HEK293 (cell line): Measurements from ENCODE around the gene FMN1.

Source experiments
- CTCF ChIA-PET: fragments of 350-600 bp; formaldehyde crosslinking; extraction: SDS; loops from one replicate; lab custom pipeline; 2021; ENCODE audit warnings: antibody characterized with exemption; lab: Yijun Ruan, JAX
- POLR2A ChIA-PET: fragments of 300-600 bp; formaldehyde crosslinking; extraction: SDS; loops from one replicate; lab custom pipeline; 2020; ENCODE audit warnings: antibody characterized with exemption, inconsistent platforms; lab: Yijun Ruan, JAX
- H3K27ac ChIP-seq: fragments of 200-500 bp; sonication (Bioruptor generic); 2 replicates; pipeline ENCODE4 v1.5.1; 2014; ENCODE audit warnings: low read depth, low read length, control low read depth, inconsistent platforms; ENCODE audit errors: extremely low read depth
- H3K36me3 ChIP-seq, 2 experiments: fragments of 200-500 bp in 1 of 2; sonication (Bioruptor generic) in 1 of 2; 1 replicate in 1 of 2; 2 replicates in 1 of 2; pipeline ENCODE4 v1.5.1; 2014 to 2017; ENCODE audit warnings: inconsistent platforms in 2 of 2, low read length in 2 of 2; ENCODE audit not compliant: control insufficient read depth in 2 of 2, insufficient read depth in 1 of 2
- H3K4me1 ChIP-seq: fragments of 200-500 bp; sonication (Bioruptor generic); 2 replicates; pipeline ENCODE4 v1.5.1; 2014; ENCODE audit warnings: mild to moderate bottlenecking, low read length, inconsistent platforms; ENCODE audit not compliant: control insufficient read depth, insufficient read depth
- H3K4me3 ChIP-seq: 2 replicates; pipeline ENCODE4 v1.5.1; 2011; ENCODE audit warnings: low read depth, mild to moderate bottlenecking, control low read depth, low read length, moderate library complexity
- H3K9me3 ChIP-seq: fragments of 200-500 bp; sonication (Bioruptor generic); 2 replicates; pipeline ENCODE4 v1.5.1; 2014; ENCODE audit warnings: low read depth, low read length, inconsistent platforms; ENCODE audit not compliant: control insufficient read depth, insufficient read depth
- GLI2 ChIP-seq: fragments of 450-650 bp; formaldehyde crosslinking; IDR thresholded peaks from 2 replicates; pipeline ENCODE4; 2017; ENCODE audit warnings: missing biosample characterization, missing genetic modification characterization, low read depth, borderline replicate concordance
- GLI4 ChIP-seq: fragments of 450-650 bp; formaldehyde crosslinking; IDR thresholded peaks from 2 replicates; pipeline ENCODE4 v1.5.1; 2016; ENCODE audit warnings: missing biosample characterization, missing genetic modification characterization
- HOXC10 ChIP-seq: sonication (generic); formaldehyde crosslinking; IDR thresholded peaks from 2 replicates; pipeline ENCODE4 v1.8.1; 2023; ENCODE audit warnings: mild to moderate bottlenecking, missing genetic modification reagents
- KLF1 ChIP-seq: fragments of 450-650 bp; formaldehyde crosslinking; IDR thresholded peaks from 2 replicates; pipeline ENCODE4 v1.5.1; 2016; ENCODE audit warnings: missing biosample characterization, missing genetic modification characterization
- KLF16 ChIP-seq: fragments of 450-650 bp; formaldehyde crosslinking; IDR thresholded peaks from 2 replicates; pipeline ENCODE4 v1.5.1; 2017; ENCODE audit warnings: missing biosample characterization, missing genetic modification characterization
- OVOL3 ChIP-seq: fragments of 450-650 bp; formaldehyde crosslinking; IDR thresholded peaks from 2 replicates; pipeline ENCODE4 v1.5.1; 2016; ENCODE audit warnings: missing biosample characterization, missing genetic modification characterization
- PRDM10 ChIP-seq: fragments of 450-650 bp; formaldehyde crosslinking; IDR thresholded peaks from 2 replicates; pipeline ENCODE4 v1.5.1; 2016; ENCODE audit warnings: missing biosample characterization, missing genetic modification characterization
- PRDM6 ChIP-seq: fragments of 450-650 bp; formaldehyde crosslinking; IDR thresholded peaks from 2 replicates; pipeline ENCODE4 v1.5.1; 2017; ENCODE audit warnings: missing biosample characterization, missing genetic modification characterization
- SCRT1 ChIP-seq: fragments of 450-650 bp; formaldehyde crosslinking; IDR thresholded peaks from 2 replicates; pipeline ENCODE4 v1.5.1; 2016; ENCODE audit warnings: missing biosample characterization, missing genetic modification characterization, borderline replicate concordance
- ZBTB6 ChIP-seq: fragments of 450-650 bp; formaldehyde crosslinking; IDR thresholded peaks from 2 replicates; pipeline ENCODE4 v1.5.1; 2017; ENCODE audit warnings: missing biosample characterization, missing genetic modification characterization
- ZEB2 ChIP-seq: fragments of 450-650 bp; formaldehyde crosslinking; IDR thresholded peaks from 2 replicates; pipeline ENCODE4 v1.5.1; 2016; ENCODE audit warnings: missing biosample characterization, missing genetic modification characterization
- ZFHX2 ChIP-seq: fragments of 450-650 bp; formaldehyde crosslinking; conservative IDR thresholded peaks from 2 replicates; pipeline ENCODE4 v1.5.1; 2016; ENCODE audit warnings: missing biosample characterization, missing genetic modification characterization
- ZIC2 ChIP-seq: fragments of 450-650 bp; formaldehyde crosslinking; IDR thresholded peaks from 2 replicates; pipeline ENCODE4 v1.5.1; 2016; ENCODE audit warnings: missing biosample characterization, missing genetic modification characterization
- ZNF132 ChIP-seq: fragments of 450-650 bp; formaldehyde crosslinking; IDR thresholded peaks from 2 replicates; pipeline ENCODE4 v1.5.1; 2017; ENCODE audit warnings: missing biosample characterization, missing genetic modification characterization, borderline replicate concordance
- ZNF202 ChIP-seq: fragments of 450-650 bp; formaldehyde crosslinking; IDR thresholded peaks from 2 replicates; pipeline ENCODE4 v1.5.1; 2016; ENCODE audit warnings: missing biosample characterization, missing genetic modification characterization, borderline replicate concordance
- ZNF221 ChIP-seq: fragments of 450-650 bp; formaldehyde crosslinking; IDR thresholded peaks from 2 replicates; pipeline ENCODE4 v1.5.1; 2017; ENCODE audit warnings: missing biosample characterization, missing genetic modification characterization, borderline replicate concordance
- ZNF302 ChIP-seq: fragments of 450-650 bp; formaldehyde crosslinking; IDR thresholded peaks from 2 replicates; pipeline ENCODE4 v1.5.1; 2016; ENCODE audit warnings: missing biosample characterization, missing genetic modification characterization, low read depth
- ZNF311 ChIP-seq: fragments of 450-650 bp; formaldehyde crosslinking; IDR thresholded peaks from 2 replicates; pipeline ENCODE4 v1.5.1; 2017; ENCODE audit warnings: missing biosample characterization, missing genetic modification characterization, borderline replicate concordance
- ZNF391 ChIP-seq: fragments of 450-650 bp; formaldehyde crosslinking; IDR thresholded peaks from 2 replicates; pipeline ENCODE4 v1.5.1; 2016; ENCODE audit warnings: low read depth, missing biosample characterization, missing genetic modification characterization, borderline replicate concordance
- ZNF488 ChIP-seq: fragments of 450-650 bp; formaldehyde crosslinking; IDR thresholded peaks from 2 replicates; pipeline ENCODE4 v1.5.1; 2016; ENCODE audit warnings: missing biosample characterization, missing genetic modification characterization
- ZNF530 ChIP-seq: fragments of 450-650 bp; formaldehyde crosslinking; IDR thresholded peaks from 2 replicates; pipeline ENCODE4 v1.5.1; 2016; ENCODE audit warnings: low read depth, missing biosample characterization, missing genetic modification characterization
- ZNF558 ChIP-seq: fragments of 450-650 bp; formaldehyde crosslinking; IDR thresholded peaks from 2 replicates; pipeline ENCODE4 v1.5.1; 2016; ENCODE audit warnings: missing biosample characterization, missing genetic modification characterization
- ZNF571 ChIP-seq: fragments of 450-650 bp; formaldehyde crosslinking; IDR thresholded peaks from 2 replicates; pipeline ENCODE4 v1.5.0; 2017; ENCODE audit warnings: missing biosample characterization, missing genetic modification characterization
- ZNF610 ChIP-seq: fragments of 450-650 bp; formaldehyde crosslinking; IDR thresholded peaks from 2 replicates; pipeline ENCODE4 v1.5.1; 2016; ENCODE audit warnings: missing biosample characterization, missing genetic modification characterization, borderline replicate concordance
- ZNF629 ChIP-seq: fragments of 450-650 bp; formaldehyde crosslinking; IDR thresholded peaks from 2 replicates; pipeline ENCODE4 v1.5.1; 2017; ENCODE audit warnings: missing biosample characterization, missing genetic modification characterization

Gene FMN1

GRCh38 chr15:32840507-32841245 lies 353.8 kb downstream of the FMN1 start:
- TF ChIP-seq ZNF302 (tag by site-specific recombination): no peak
- peak; percentile 56 for TF ChIP-seq PRDM10 (tag by site-specific recombination)
- no peaks in the 10 kb centered on the region for H3K36me3 ChIP-seq
- CTCF ChIA-PET: interaction anchor here (0.9 to 1.4 kb wide), 3 partner anchors 14 to 178 kb away, joined by 3 to 5 read pairs (median 4); no protein-coding TSS in a partner anchor
- POLR2A ChIA-PET: no interaction called here
- H3K9me3 ChIP-seq: no peaks in the 10 kb centered on the region
- no peak overlapping the region for H3K4me3 ChIP-seq
- no peak overlapping the region; the same call in 1 of the 2 replicates for H3K27ac ChIP-seq
- peaks cover 7% of the 10 kb centered on the region for H3K4me1 ChIP-seq

- H3K4me3 ChIP-seq: no peak overlapping the region
- TF ChIP-seq ZEB2 (tag by site-specific recombination): peak; percentile 84; the same call in 1 of the 2 replicates
- no peak for TF ChIP-seq OVOL3
- peak; percentile 37; the same call in 1 of the 2 replicates for TF ChIP-seq ZNF629
- TF ChIP-seq ZNF311 (tag by site-specific recombination): no peak
- TF ChIP-seq ZIC2 (tag by site-specific recombination): peak; percentile 36; the same call in 1 of the 2 replicates
- no peak for TF ChIP-seq ZNF221 (tag by site-specific recombination)
- TF ChIP-seq ZNF202: no peak
- TF ChIP-seq PRDM6 (tag by site-specific recombination): no peak
- no peaks in the 10 kb centered on the region for H3K36me3 ChIP-seq
- H3K4me1 ChIP-seq: peaks cover 7% of the 10 kb centered on the region
- H3K9me3 ChIP-seq: no peaks in the 10 kb centered on the region
- ChIA-PET CTCF (interaction anchor here (0.6 to 1.2 kb wide), 3 partner anchors 10 to 155 kb away, joined by 3 to 4 read pairs (median 4); no protein-coding TSS in a partner anchor), POLR2A (no interaction called here)
- H3K27ac ChIP-seq: no peak overlapping the region
Observed at GRCh38 chr15:32838820-32839219, 355.7 kb downstream of the FMN1 start.

GRCh38 chr15:32838338-32838737 lies 356.2 kb downstream of the FMN1 start:
- POLR2A ChIA-PET: no interaction called here
- Histone ChIP-seq H3K9me3 (no peaks in the 10 kb centered on the region), H3K4me3 (no peak overlapping the region), H3K36me3 (no peaks in the 10 kb centered on the region), H3K27ac (no peak overlapping the region), H3K4me1 (peaks cover 7% of the 10 kb centered on the region)
- CTCF ChIA-PET: interaction anchor here (1.2 kb wide), 1 partner anchor 155 kb away, joined by 4 read pairs; no protein-coding TSS in a partner anchor
- no peak for TF ChIP-seq ZNF391 (tag by site-specific recombination)
- TF ChIP-seq ZNF530: no peak
- no peak for TF ChIP-seq SCRT1 (tag by site-specific recombination)
- TF ChIP-seq ZBTB6 (tag by site-specific recombination): no peak
- TF ChIP-seq ZNF132: no peak
- no peak for TF ChIP-seq HOXC10
- no peak for TF ChIP-seq ZNF558 (tag by site-specific recombination)
- TF ChIP-seq ZNF571 (tag by site-specific recombination): no peak
- no peak for TF ChIP-seq ZNF610
- no peak for TF ChIP-seq KLF1 (tag by site-specific recombination)
- TF ChIP-seq ZNF488: no peak
- TF ChIP-seq GLI2 (tag by site-specific recombination): no peak
- TF ChIP-seq ZFHX2 (tag by site-specific recombination): no peak
- TF ChIP-seq KLF16 (tag by site-specific recombination): no peak
- no peak for TF ChIP-seq GLI4 (tag by site-specific recombination)
